ENCODE measurements around the gene HS6ST1.

- TF ChIP-seq CTCF (conservative IDR thresholded peaks at IDR 0.05; ENCODE audit: low read length) (no peak), EZH2phosphoT487 (IDR thresholded peaks at IDR 0.05; ENCODE audit: borderline replicate concordance, low read depth, low read length) (no peak)
Observed at GRCh38 chr2:128303095-128303791, 15.4 kb downstream of the HS6ST1 start.
